Osteocyte (in vitro differentiated cells): ENCODE results near the gene TXLNB. TPM values are rescaled to one million over a fixed set of nuclear protein-coding genes. Genes with fewer than 3 reads are reported as not detected.
"Not testable (repeated sequence)": the region's sequence is repeated elsewhere in the genome, so short reads cannot be mapped to it uniquely, and the experiment has no call there.

Experiments used
- DNase-seq: peaks from one replicate; pipeline ENCODE4 v3.0.0; 2021; ENCODE audit warnings: mixed read lengths; ENCODE audit not compliant: unreplicated experiment; ENCODE audit errors: extremely low spot score
- H3K27ac Mint-ChIP-seq: one replicate; pipeline ENCODE4 v1.8.0; 2021; ENCODE audit warnings: mild to moderate bottlenecking, mixed read lengths; ENCODE audit not compliant: unreplicated experiment
- H3K27me3 Mint-ChIP-seq: one replicate; pipeline ENCODE4 v1.8.0; 2021; ENCODE audit warnings: mixed read lengths; ENCODE audit not compliant: unreplicated experiment
- H3K36me3 Mint-ChIP-seq: one replicate; pipeline ENCODE4 v1.8.0; 2021; ENCODE audit warnings: mixed read lengths; ENCODE audit not compliant: unreplicated experiment
- H3K4me1 Mint-ChIP-seq: one replicate; pipeline ENCODE4 v1.8.0; 2021; ENCODE audit warnings: mixed read lengths; ENCODE audit not compliant: unreplicated experiment
- H3K4me3 Mint-ChIP-seq: one replicate; pipeline ENCODE4 v1.8.0; 2021; ENCODE audit warnings: mild to moderate bottlenecking, moderate library complexity, mixed read lengths; ENCODE audit not compliant: unreplicated experiment
- H3K9me3 Mint-ChIP-seq: one replicate; pipeline ENCODE4 v1.8.0; 2021; ENCODE audit warnings: mixed read lengths; ENCODE audit not compliant: unreplicated experiment
- CTCF ChIP-seq: fragments of 200-600 bp; sonication (generic); IDR thresholded peaks from 2 replicates; pipeline ENCODE4 v1.5.0; 2021; ENCODE audit warnings: antibody characterized with exemption, mild to moderate bottlenecking, moderate library complexity
- total RNA-seq: library from RNA; stranded (reverse); gene quantifications from 2 replicates; pipeline ENCODE4 v1.2.1, GENCODE V29; 2021

The TXLNB gene
- total RNA-seq, 1 donor from 2014 or later = not detected

- Mint-ChIP-seq H3K27ac (no peak overlapping the region), H3K9me3 (no peaks in the 10 kb centered on the region), H3K27me3 (peaks cover 3% of the 10 kb centered on the region), H3K36me3 (peaks cover 2% of the 10 kb centered on the region), H3K4me3 (no peak overlapping the region), H3K4me1 (no peaks in the 10 kb centered on the region)
- no peak for TF ChIP-seq CTCF
- DNase-seq = no peak
Observed at GRCh38 chr6:139297921-139298320, 6.1 kb upstream of the TXLNB start.

- TF ChIP-seq CTCF = no peak
- no peak for DNase-seq
- no peak overlapping the region for H3K4me3 Mint-ChIP-seq
- H3K4me1 Mint-ChIP-seq = peaks cover 8% of the 10 kb centered on the region
- H3K9me3 Mint-ChIP-seq = no peaks in the 10 kb centered on the region
- H3K27ac Mint-ChIP-seq = no peak overlapping the region
- peaks cover 2% of the 10 kb centered on the region for H3K36me3 Mint-ChIP-seq
- H3K27me3 Mint-ChIP-seq = peaks cover under 1% of the 10 kb centered on the region
Observed at GRCh38 chr6:139296927-139297326, 5.1 kb upstream of the TXLNB start.

- H3K9me3 Mint-ChIP-seq = no peaks in the 10 kb centered on the region
- TF ChIP-seq CTCF = no peak
- H3K4me1 Mint-ChIP-seq = peaks cover 18% of the 10 kb centered on the region
- no peak for DNase-seq
- H3K4me3 Mint-ChIP-seq = no peak overlapping the region
- no peak overlapping the region for H3K27ac Mint-ChIP-seq
- no peaks in the 10 kb centered on the region for H3K27me3 Mint-ChIP-seq
- H3K36me3 Mint-ChIP-seq = peaks cover 2% of the 10 kb centered on the region
Observed at GRCh38 chr6:139295901-139296300, 4.1 kb upstream of the TXLNB start.

GRCh38 chr6:139294090-139294489 lies 2.3 kb upstream of the TXLNB start:
- H3K9me3 Mint-ChIP-seq = no peaks in the 10 kb centered on the region
- peaks cover 2% of the 10 kb centered on the region for H3K36me3 Mint-ChIP-seq
- peaks cover 23% of the 10 kb centered on the region for H3K4me1 Mint-ChIP-seq
- TF ChIP-seq CTCF = no peak
- DNase-seq = no peak
- H3K27ac Mint-ChIP-seq = no peak overlapping the region
- no peak overlapping the region for H3K4me3 Mint-ChIP-seq
- no peaks in the 10 kb centered on the region for H3K27me3 Mint-ChIP-seq

- not testable (repeated sequence) for H3K27me3 Mint-ChIP-seq, H3K27ac Mint-ChIP-seq, H3K9me3 Mint-ChIP-seq, H3K36me3 Mint-ChIP-seq, DNase-seq, H3K4me3 Mint-ChIP-seq
- peaks cover 23% of the 10 kb centered on the region for H3K4me1 Mint-ChIP-seq
Observed at GRCh38 chr6:139293230-139293629, 1.4 kb upstream of the TXLNB start.

GRCh38 chr6:139290787-139291311 lies 949 bp downstream of the TXLNB start:
- Mint-ChIP-seq H3K27ac (peak overlapping the region; percentile 53), H3K36me3 (peaks cover 2% of the 10 kb centered on the region), H3K27me3 (no peaks in the 10 kb centered on the region), H3K9me3 (no peaks in the 10 kb centered on the region), H3K4me3 (no peak overlapping the region), H3K4me1 (peaks cover 23% of the 10 kb centered on the region)
- DNase-seq = no peak
- TF ChIP-seq CTCF = no peak
